Heart left ventricle (tissue), 16 donors: Measurements from ENCODE around the gene SNAPC2. TPM values are rescaled to one million over a fixed set of nuclear protein-coding genes. Genes with fewer than 3 reads are reported as not detected.

Experiments
- ATAC-seq, 4 donors: fragments of 200-7000 bp; cut with Tn5 transposase; one replicate each; pipeline ENCODE4 v1.9.1; 2020 to 2022; ENCODE audit warnings: moderate library complexity in 4 of 4, mild to moderate bottlenecking in 3 of 4, moderate number of reproducible peaks in 1 of 4
- DNase-seq, 5 donors: peaks; one replicate each; pipeline ENCODE4 v3.0.0-alpha.2; 2020
- H3K27ac ChIP-seq, 12 donors: fragments of 200-600 bp; sonication (generic) in 4 of 12; one replicate each; pipeline versions ENCODE4 v1.5.0 to v1.8.0; 2016 to 2022; ENCODE audit warnings: mild to moderate bottlenecking in 2 of 12
- H3K27me3 ChIP-seq, 9 donors: fragments of 200-600 bp; sonication (generic) in 2 of 9; one replicate each; pipeline versions ENCODE4 v1.5.1 to v1.8.0; 2016 to 2022; ENCODE audit warnings: mild to moderate bottlenecking in 3 of 9
- H3K36me3 ChIP-seq, 9 donors: fragments of 200-600 bp; sonication (generic) in 2 of 9; one replicate each; pipeline versions ENCODE4 v1.5.0 to v1.8.0; 2018 to 2022; ENCODE audit warnings: mild to moderate bottlenecking in 2 of 9
- H3K4me1 ChIP-seq, 12 donors: fragments of 200-600 bp; sonication (generic) in 4 of 12; one replicate each; pipeline versions ENCODE4 v1.5.0 to v1.8.0; 2016 to 2022; ENCODE audit warnings: mild to moderate bottlenecking in 3 of 12
- H3K4me3 ChIP-seq, 12 donors: fragments of 200-600 bp; sonication (generic) in 4 of 12; one replicate each; pipeline versions ENCODE4 v1.5.0 to v1.8.0; 2017 to 2022; ENCODE audit warnings: mild to moderate bottlenecking in 9 of 12, moderate library complexity in 4 of 12
- H3K9me3 ChIP-seq, 12 donors: fragments of 200-600 bp; sonication (generic) in 4 of 12; one replicate each; pipeline versions ENCODE4 v1.5.0 to v1.8.0; 2016 to 2022; ENCODE audit warnings: mild to moderate bottlenecking in 1 of 12
- POLR2A ChIP-seq, 2 donors: fragments of 450-650 bp; IDR thresholded peaks; one replicate each; pipeline ENCODE4 v1.6.1; 2017; ENCODE audit warnings: antibody characterized with exemption in 2 of 2, mild to moderate bottlenecking in 2 of 2, moderate library complexity in 2 of 2
- WGBS, 4 donors: extraction: QIAGEN DNeasy Blood & Tissue Kit in 2 of 4; methylation state at CpG; one replicate each; pipeline versions ENCODE4 v1.1.5 to v1.1.7; 2013 to 2018; 5-methylcytosine and 5-hydroxymethylcytosine counted together
- intact Hi-C, 10 donors: fragments of 100-400 bp; cut with DNase I; formaldehyde crosslinking; loops; one replicate each; pipeline versions ENCODE4 v1.11.1 to v1.14.2; 2022
- polyA plus RNA-seq, 2 donors: library from polyadenylated mRNA; stranded (reverse); fragments of 200-250 nt; gene quantifications; one replicate each; pipeline ENCODE4 v1.2.3, GENCODE V29; 2013
- total RNA-seq, 9 donors: library from RNA; depleted of rRNA in 2 of 9; stranded (reverse); fragments of >200 nt in 2 of 9; fragmentation: NEBNext Ultra II Directional in 3 of 9; extraction: Animal tissue kit (Norgen Biotek cat#: 25700) in 3 of 9; gene quantifications; one replicate each; pipeline versions ENCODE4 v1.1.0 to v1.2.4, GENCODE V29; 2016 to 2023
- TF ChIP-seq, protein P1 (sequence below), 12 donors: fragments of 200-600 bp; sonication (generic) in 4 of 12; IDR thresholded peaks; one replicate each; pipeline versions ENCODE4 v1.5.0 to v1.8.0; 2018 to 2022; ENCODE audit warnings: antibody characterized with exemption in 12 of 12, mild to moderate bottlenecking in 5 of 12
- donor health status: ischemic (EF 13 %, LVEDD 7.1; RV severe dilation, severe dysfunction).
- donor health status: healthy with polysubstance abuse.
- donor health status: DM: no; HTN: yes; CAD: no.
- donor health status: DM: no; HTN: no; CAD: no.
- donor health status: ischemic (EF 25% LVEDD 6.9; RV normal size, moderate dysfunction).
- donor health status: ischemic (EF 25% LVEDD 5.7; RV mildly dilated, moderate dysfunction).
- donor health status: healthy.
- donor health status: DM: yes; HTN: yes; CAD: no.
- donor health status: ischemic (EF 35%, LVEDD 5.7; RV mildly dilated, moderate dysfunction).
- donor health status: nonischemic (EF 11% LVEDD 7.7; RV severe dilation, severe dysfunction).
- donor health status: DM: yes; HTN: yes; CAD: no.
- donor health status: PGD.
- donor health status: ischemic (EF 29% LVEDD 5.4; RV normal size, mild dysfunction).
- donor health status: nonischemic (EF 23%, LVEDD 6.1; RV moderate dilation, normal function).

Gene SNAPC2
- total and polyA plus RNA-seq, 11 donors: 6.8 to 28.9 (median 10.4) TPM

DNA sequence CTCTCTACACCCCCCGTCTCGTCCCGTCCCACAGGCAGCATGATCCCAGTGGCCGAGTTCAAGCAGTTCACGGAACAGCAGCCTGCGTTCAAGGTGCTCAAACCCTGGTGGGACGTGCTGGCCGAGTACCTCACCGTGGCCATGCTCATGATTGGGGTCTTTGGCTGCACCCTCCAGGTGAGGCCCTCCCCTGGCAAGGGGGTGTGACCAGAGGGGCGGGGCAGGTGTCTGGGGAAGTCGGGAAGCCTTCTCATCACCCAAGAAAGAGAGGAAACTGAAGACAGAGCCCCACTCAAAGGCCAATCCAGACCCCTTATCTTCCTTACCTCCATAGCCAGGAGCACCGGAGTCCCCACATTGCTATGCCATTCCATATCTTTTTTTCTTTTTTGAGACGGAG lies 24.6 kb upstream of the SNAPC2 start:
- ATAC-seq: no peak
- Histone ChIP-seq H3K27me3 (peaks cover 0 to 31% (median 0%) of the 10 kb centered on the region in 9 donors), H3K4me3 (no peak overlapping the region), H3K27ac (no peak overlapping the region), H3K4me1 (no peaks in the 10 kb centered on the region), H3K36me3 (no peaks in the 10 kb centered on the region), H3K9me3 (no peaks in the 10 kb centered on the region)
- DNase-seq: no peak
- no peak for TF ChIP-seq POLR2A (IDR thresholded peaks at IDR 0.05)
- TF ChIP-seq, protein P1, sequence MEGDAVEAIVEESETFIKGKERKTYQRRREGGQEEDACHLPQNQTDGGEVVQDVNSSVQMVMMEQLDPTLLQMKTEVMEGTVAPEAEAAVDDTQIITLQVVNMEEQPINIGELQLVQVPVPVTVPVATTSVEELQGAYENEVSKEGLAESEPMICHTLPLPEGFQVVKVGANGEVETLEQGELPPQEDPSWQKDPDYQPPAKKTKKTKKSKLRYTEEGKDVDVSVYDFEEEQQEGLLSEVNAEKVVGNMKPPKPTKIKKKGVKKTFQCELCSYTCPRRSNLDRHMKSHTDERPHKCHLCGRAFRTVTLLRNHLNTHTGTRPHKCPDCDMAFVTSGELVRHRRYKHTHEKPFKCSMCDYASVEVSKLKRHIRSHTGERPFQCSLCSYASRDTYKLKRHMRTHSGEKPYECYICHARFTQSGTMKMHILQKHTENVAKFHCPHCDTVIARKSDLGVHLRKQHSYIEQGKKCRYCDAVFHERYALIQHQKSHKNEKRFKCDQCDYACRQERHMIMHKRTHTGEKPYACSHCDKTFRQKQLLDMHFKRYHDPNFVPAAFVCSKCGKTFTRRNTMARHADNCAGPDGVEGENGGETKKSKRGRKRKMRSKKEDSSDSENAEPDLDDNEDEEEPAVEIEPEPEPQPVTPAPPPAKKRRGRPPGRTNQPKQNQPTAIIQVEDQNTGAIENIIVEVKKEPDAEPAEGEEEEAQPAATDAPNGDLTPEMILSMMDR (IDR thresholded peaks at IDR 0.05): no peak
- intact Hi-C loops: no loop called here
- WGBS, 4 donors: 85 to 90% (median 88%) methylated on average over 13 of the region's 13 CpGs

GRCh38 chr19:7897292-7897691 lies 22.8 kb upstream of the SNAPC2 start:
- ATAC-seq (no peak), DNase-seq (no peak)
- H3K9me3 ChIP-seq: no peaks in the 10 kb centered on the region
- H3K36me3 ChIP-seq: no peaks in the 10 kb centered on the region
- H3K27ac ChIP-seq: no peak overlapping the region
- H3K4me1 ChIP-seq: peaks cover 0 to under 1% (median 0%) of the 10 kb centered on the region in 12 donors
- TF ChIP-seq, protein P1 (IDR thresholded peaks at IDR 0.05): no peak
- TF ChIP-seq POLR2A (IDR thresholded peaks at IDR 0.05): no peak
- H3K27me3 ChIP-seq: peaks cover 0 to 30% (median 0%) of the 10 kb centered on the region in 9 donors
- H3K4me3 ChIP-seq: no peak overlapping the region
- 87 to 89% (median 88%) methylated on average over 11 of the region's 11 CpGs for WGBS, 4 donors
- intact Hi-C loops: no loop called here

DNA sequence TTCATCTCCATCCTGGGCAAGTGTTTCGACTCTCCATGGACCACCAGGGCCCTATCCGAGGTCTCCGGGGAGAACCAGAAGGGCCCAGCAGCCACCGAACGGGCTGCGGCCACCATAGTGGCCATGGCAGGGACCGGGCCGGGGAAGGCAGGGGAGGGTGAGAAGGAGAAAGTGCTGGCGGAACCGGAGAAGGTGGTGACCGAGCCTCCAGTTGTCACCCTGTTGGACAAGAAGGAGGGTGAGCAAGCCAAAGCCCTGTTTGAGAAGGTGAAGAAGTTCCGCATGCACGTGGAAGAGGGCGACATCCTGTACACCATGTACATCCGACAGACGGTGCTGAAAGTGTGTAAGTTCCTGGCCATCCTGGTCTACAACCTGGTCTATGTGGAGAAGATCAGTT lies 21.2 kb upstream of the SNAPC2 start:
- no peak for DNase-seq
- no peak overlapping the region for H3K27ac ChIP-seq
- no peak overlapping the region for H3K4me3 ChIP-seq
- peaks cover 0 to 10% (median 8%) of the 10 kb centered on the region in 12 donors for H3K4me1 ChIP-seq
- H3K9me3 ChIP-seq: no peaks in the 10 kb centered on the region
- ATAC-seq: no peak
- intact Hi-C loops: no loop called here
- H3K27me3 ChIP-seq: peaks cover 0 to 16% (median 0%) of the 10 kb centered on the region in 9 donors
- WGBS, 4 donors: 88 to 93% (median 91%) methylated on average over 16 of the region's 16 CpGs
- TF ChIP-seq, protein P1 (IDR thresholded peaks at IDR 0.05): no peak
- no peak for TF ChIP-seq POLR2A (IDR thresholded peaks at IDR 0.05)
- no peaks in the 10 kb centered on the region for H3K36me3 ChIP-seq

DNA sequence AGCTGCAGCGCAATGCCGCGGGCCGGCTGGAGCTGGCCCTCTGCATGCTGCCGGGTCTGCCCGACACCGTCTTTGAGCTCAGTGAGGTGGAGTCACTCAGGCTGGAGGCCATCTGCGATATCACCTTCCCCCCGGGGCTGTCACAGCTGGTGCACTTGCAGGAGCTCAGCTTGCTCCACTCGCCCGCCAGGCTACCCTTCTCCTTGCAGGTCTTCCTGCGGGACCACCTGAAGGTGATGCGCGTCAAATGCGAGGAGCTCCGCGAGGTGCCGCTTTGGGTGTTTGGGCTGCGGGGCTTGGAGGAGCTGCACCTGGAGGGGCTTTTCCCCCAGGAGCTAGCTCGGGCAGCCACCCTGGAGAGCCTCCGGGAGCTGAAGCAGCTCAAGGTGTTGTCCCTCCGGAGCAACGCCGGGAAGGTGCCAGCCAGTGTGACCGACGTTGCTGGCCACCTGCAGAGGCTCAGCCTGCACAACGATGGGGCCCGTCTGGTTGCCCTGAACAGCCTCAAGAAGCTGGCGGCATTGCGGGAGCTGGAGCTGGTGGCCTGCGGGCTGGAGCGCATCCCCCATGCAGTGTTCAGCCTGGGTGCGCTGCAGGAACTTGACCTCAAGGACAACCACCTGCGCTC lies 20.3 kb upstream of the SNAPC2 start:
- peak in 1 of 5 donors; percentile 60 for DNase-seq
- intact Hi-C loops: loop anchor here in 5 of 10 donors (5.0 to 10.0 kb wide), 6 partner anchors 33 to 245 kb away; partner anchors contain the start of gene TRAPPC5 (in 1 of the 5)
- Histone ChIP-seq H3K4me3 (no peak overlapping the region), H3K27me3 (peaks cover 0 to 8% (median 0%) of the 10 kb centered on the region in 9 donors), H3K36me3 (no peaks in the 10 kb centered on the region), H3K9me3 (no peaks in the 10 kb centered on the region), H3K4me1 (peaks cover 0 to 17% (median 14%) of the 10 kb centered on the region in 12 donors), H3K27ac (no peak overlapping the region)
- WGBS, 4 donors: 84 to 90% (median 87%) methylated on average over 16 to 34 of the region's 34 CpGs
- TF ChIP-seq, protein P1 (IDR thresholded peaks at IDR 0.05): no peak
- TF ChIP-seq POLR2A (IDR thresholded peaks at IDR 0.05): no peak
- ATAC-seq: no peak
